Fibroblast of pulmonary artery (primary cell): Measurements from ENCODE around the gene FIBIN.
A peak's percentile ranks its signal among the peaks of the same experiment; 100 is the strongest.

Experiments
- DNase-seq: peaks from one replicate; pipeline ENCODE4 v3.0.0-alpha.2; 2010; ENCODE audit warnings: low read depth
- H3K4me3 ChIP-seq: replicated peaks from 2 replicates; pipeline ENCODE4 v1.5.1; 2011; ENCODE audit warnings: low read depth, mild to moderate bottlenecking, control low read depth, low read length, moderate library complexity
- CTCF ChIP-seq: IDR thresholded peaks from 2 replicates; pipeline ENCODE4 v1.5.1; 2011; ENCODE audit warnings: mild to moderate bottlenecking, control low read depth, low read length, inconsistent platforms; ENCODE audit errors: missing control alignments

Gene FIBIN

GRCh38 chr11:27004103-27004502, 10.2 kb downstream of the FIBIN start:
- H3K4me3 ChIP-seq, result no peak overlapping the region
- no peak for DNase-seq
- no peak for TF ChIP-seq CTCF

GRCh38 chr11:27008811-27009535, 15.1 kb downstream of the FIBIN start:
- H3K4me3 ChIP-seq, result no peak overlapping the region
- no peak for TF ChIP-seq CTCF
- no peak for DNase-seq

GRCh38 chr11:27011560-27012233, 17.8 kb downstream of the FIBIN start:
- TF ChIP-seq CTCF, result no peak
- no peak overlapping the region for H3K4me3 ChIP-seq

GRCh38 chr11:27012234-27012921, 18.5 kb downstream of the FIBIN start:
- peak; percentile 79 for DNase-seq
- no peak for TF ChIP-seq CTCF
- H3K4me3 ChIP-seq, result peak overlapping the region; percentile 6

More at GRCh38 chr11:27011560-27012233, 17.8 kb downstream of the FIBIN start:
- DNase-seq, result no peak

- no peak for TF ChIP-seq CTCF
- DNase-seq, result no peak
Measured at GRCh38 chr11:27013781-27014361, 20.0 kb downstream of the FIBIN start.

GRCh38 chr11:27018902-27019529, 25.1 kb downstream of the FIBIN start:
- no peak for TF ChIP-seq CTCF
- no peak for DNase-seq
- no peak overlapping the region for H3K4me3 ChIP-seq

More at GRCh38 chr11:27013781-27014361, 20.0 kb downstream of the FIBIN start:
- no peak overlapping the region for H3K4me3 ChIP-seq
